Measurements from ENCODE around the gene EHD2.

- TF ChIP-seq, protein P1, sequence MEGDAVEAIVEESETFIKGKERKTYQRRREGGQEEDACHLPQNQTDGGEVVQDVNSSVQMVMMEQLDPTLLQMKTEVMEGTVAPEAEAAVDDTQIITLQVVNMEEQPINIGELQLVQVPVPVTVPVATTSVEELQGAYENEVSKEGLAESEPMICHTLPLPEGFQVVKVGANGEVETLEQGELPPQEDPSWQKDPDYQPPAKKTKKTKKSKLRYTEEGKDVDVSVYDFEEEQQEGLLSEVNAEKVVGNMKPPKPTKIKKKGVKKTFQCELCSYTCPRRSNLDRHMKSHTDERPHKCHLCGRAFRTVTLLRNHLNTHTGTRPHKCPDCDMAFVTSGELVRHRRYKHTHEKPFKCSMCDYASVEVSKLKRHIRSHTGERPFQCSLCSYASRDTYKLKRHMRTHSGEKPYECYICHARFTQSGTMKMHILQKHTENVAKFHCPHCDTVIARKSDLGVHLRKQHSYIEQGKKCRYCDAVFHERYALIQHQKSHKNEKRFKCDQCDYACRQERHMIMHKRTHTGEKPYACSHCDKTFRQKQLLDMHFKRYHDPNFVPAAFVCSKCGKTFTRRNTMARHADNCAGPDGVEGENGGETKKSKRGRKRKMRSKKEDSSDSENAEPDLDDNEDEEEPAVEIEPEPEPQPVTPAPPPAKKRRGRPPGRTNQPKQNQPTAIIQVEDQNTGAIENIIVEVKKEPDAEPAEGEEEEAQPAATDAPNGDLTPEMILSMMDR (IDR thresholded peaks at IDR 0.05; ENCODE audit: low read length), result no peak
- no peak for TF ChIP-seq EZH2 (optimal IDR thresholded peaks at IDR 0.05; ENCODE audit: low read depth, low read length)
These were observed 1.1 kb downstream of the EHD2 start for GRCh38 chr19:47714339-47714738.

Data from MM.1S (cell line).